Karpas-422 (cell line): ENCODE data around the gene LIMS1. TPM values are rescaled to one million over a fixed set of nuclear protein-coding genes. Genes with fewer than 3 reads are reported as not detected.
"Not testable (repeated sequence)": the region's sequence is repeated elsewhere in the genome, so short reads cannot be mapped to it uniquely, and the experiment has no call there.

ENCODE experiments used
- DNase-seq: peaks from one replicate; pipeline ENCODE4 v3.0.0-alpha.2; 2015
- H2AFZ ChIP-seq: fragments of 200-600 bp; sonication (generic); 2 replicates; pipeline ENCODE4 v1.6.1; 2014; ENCODE audit warnings: antibody characterized with exemption, low read length, mixed read lengths
- H3K27ac ChIP-seq: fragments of 200-600 bp; sonication (generic); 2 replicates; pipeline ENCODE4 v1.5.1; 2014; ENCODE audit warnings: mild to moderate bottlenecking, low read length, moderate library complexity
- H3K27me3 ChIP-seq: fragments of 200-600 bp; sonication (generic); 2 replicates; pipeline ENCODE4 v1.6.1; 2014; ENCODE audit warnings: low read length, mixed read lengths
- H3K36me3 ChIP-seq: fragments of 200-600 bp; sonication (generic); 2 replicates; pipeline ENCODE4 v1.6.1; 2014; ENCODE audit warnings: low read length, mixed read lengths; ENCODE audit not compliant: insufficient read depth
- H3K4me1 ChIP-seq: fragments of 200-600 bp; sonication (generic); 2 replicates; pipeline ENCODE4 v1.6.1; 2014; ENCODE audit warnings: mild to moderate bottlenecking, low read length, mixed read lengths
- H3K4me2 ChIP-seq: fragments of 200-600 bp; sonication (generic); 2 replicates; pipeline ENCODE4 v1.6.1; 2014; ENCODE audit warnings: low read length, low read depth, mild to moderate bottlenecking; ENCODE audit not compliant: poor library complexity, severe bottlenecking
- H3K4me3 ChIP-seq: fragments of 200-600 bp; sonication (generic); 2 replicates; pipeline ENCODE4 v1.5.1; 2014; ENCODE audit warnings: mild to moderate bottlenecking, antibody characterized with exemption, low read length, mixed read lengths
- H3K79me2 ChIP-seq: fragments of 200-600 bp; sonication (generic); 2 replicates; pipeline ENCODE4 v1.6.1; 2014; ENCODE audit warnings: mild to moderate bottlenecking, low read length, mixed read lengths
- H3K9ac ChIP-seq: fragments of 200-600 bp; sonication (generic); 2 replicates; pipeline ENCODE4 v1.6.0; 2014; ENCODE audit warnings: low read length
- H3K9me2 ChIP-seq: fragments of 200-600 bp; sonication (generic), shearing (Covaris generic); replicated peaks from 2 replicates; pipeline ENCODE4 v1.6.0; 2014; ENCODE audit warnings: mild to moderate bottlenecking, low read length, moderate library complexity; ENCODE audit not compliant: insufficient read depth
- H3K9me3 ChIP-seq: fragments of 300-700, 200-600 bp; sonication (generic); 2 replicates; pipeline ENCODE4 v1.6.1; 2014; ENCODE audit warnings: low read length, mixed read lengths
- H4K20me1 ChIP-seq: fragments of 200-600 bp; sonication (generic); 2 replicates; pipeline ENCODE4 v1.6.1; 2014; ENCODE audit warnings: mild to moderate bottlenecking, antibody characterized with exemption, low read length, low read depth; ENCODE audit not compliant: insufficient read depth
- total RNA-seq: library from RNA; depleted of rRNA; stranded (reverse); fragments of >200 nt; shearing (Covaris generic); gene quantifications from 2 replicates; pipeline ENCODE4 v1.2.3, GENCODE V29; 2014; ENCODE audit warnings: low replicate concordance

Gene LIMS1
- total RNA-seq, 1 experiment from 2014 or later, result 9.7 TPM

DNA sequence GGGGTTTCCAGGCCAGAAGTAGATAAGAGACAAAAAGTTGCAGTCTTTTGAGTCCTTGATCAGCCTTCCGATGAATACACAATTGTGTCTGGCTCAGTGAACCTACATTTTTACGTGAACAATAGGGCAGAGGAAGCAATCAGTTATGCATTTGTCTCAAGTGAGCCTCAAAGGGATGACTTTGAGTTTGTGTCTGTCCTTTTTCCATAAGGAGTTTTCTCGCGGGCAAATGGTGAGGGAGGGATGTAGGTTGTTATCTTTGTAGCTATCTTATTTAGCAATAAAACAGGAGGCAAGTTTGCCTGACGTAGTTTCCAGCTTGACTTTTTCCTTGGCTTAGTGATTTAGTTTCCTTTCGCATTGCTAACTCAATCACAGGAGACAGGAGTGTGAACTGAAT is 119.6 kb downstream of the LIMS1 start:
- not testable (repeated sequence) for H3K27ac ChIP-seq, H3K9ac ChIP-seq, DNase-seq, H3K79me2 ChIP-seq, H3K4me2 ChIP-seq, H3K4me1 ChIP-seq, H2AFZ ChIP-seq, H3K9me3 ChIP-seq, H3K4me3 ChIP-seq, H3K36me3 ChIP-seq, H3K9me2 ChIP-seq, H4K20me1 ChIP-seq, H3K27me3 ChIP-seq

DNA sequence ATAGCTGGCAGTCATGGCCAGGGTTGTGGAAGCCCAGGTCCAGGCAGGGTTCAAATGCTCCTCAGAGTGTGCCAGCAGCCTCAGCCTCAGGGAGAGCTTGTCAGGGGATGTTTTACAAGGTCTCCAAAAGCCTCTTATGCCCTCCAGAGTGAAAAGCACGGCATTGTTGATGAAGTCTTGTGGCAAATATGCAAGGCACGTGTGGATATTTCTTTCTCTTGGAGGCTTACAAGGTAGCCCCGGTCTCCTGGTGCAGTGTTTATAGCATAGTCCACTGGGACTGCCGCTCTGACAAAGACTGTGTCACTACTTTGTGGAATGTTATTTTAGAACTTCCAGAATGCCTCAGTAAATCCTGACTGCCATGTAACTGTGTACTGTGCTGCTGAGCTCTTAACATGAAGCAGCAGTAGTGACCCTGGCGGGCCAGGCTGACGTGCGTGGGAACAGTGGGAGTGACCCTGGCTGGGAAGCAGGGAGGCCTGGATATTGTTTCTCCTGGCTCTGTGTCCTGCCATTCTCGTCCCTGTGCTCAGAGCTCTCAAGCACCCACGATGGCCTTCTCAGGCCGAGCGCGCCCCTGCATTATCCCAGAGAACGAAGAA is 120.4 kb downstream of the LIMS1 start:
- not testable (repeated sequence) for H3K9ac ChIP-seq, H3K79me2 ChIP-seq, H2AFZ ChIP-seq, H3K36me3 ChIP-seq, H3K4me3 ChIP-seq, DNase-seq, H4K20me1 ChIP-seq, H3K4me1 ChIP-seq, H3K9me2 ChIP-seq, H3K9me3 ChIP-seq, H3K27ac ChIP-seq, H3K4me2 ChIP-seq, H3K27me3 ChIP-seq

- not testable (repeated sequence) for H3K79me2 ChIP-seq, H3K4me3 ChIP-seq, H3K36me3 ChIP-seq, H4K20me1 ChIP-seq, H3K27ac ChIP-seq, H3K4me2 ChIP-seq, H3K4me1 ChIP-seq, H3K27me3 ChIP-seq, H3K9ac ChIP-seq, H2AFZ ChIP-seq, H3K9me2 ChIP-seq, H3K9me3 ChIP-seq, DNase-seq
Observed at GRCh38 chr2:108655270-108655669, 121.0 kb downstream of the LIMS1 start.

- H3K9ac ChIP-seq, H3K9me2 ChIP-seq, H4K20me1 ChIP-seq, H3K4me3 ChIP-seq, H3K27ac ChIP-seq, H3K36me3 ChIP-seq, H3K4me1 ChIP-seq, H3K79me2 ChIP-seq, H2AFZ ChIP-seq, H3K4me2 ChIP-seq, H3K9me3 ChIP-seq, H3K27me3 ChIP-seq, DNase-seq: not testable (repeated sequence)
Observed at GRCh38 chr2:108656282-108656681, 122.0 kb downstream of the LIMS1 start.

- not testable (repeated sequence) for H3K27ac ChIP-seq, H4K20me1 ChIP-seq, H2AFZ ChIP-seq, H3K36me3 ChIP-seq, H3K4me2 ChIP-seq, H3K79me2 ChIP-seq, H3K9ac ChIP-seq, H3K27me3 ChIP-seq, DNase-seq, H3K4me3 ChIP-seq, H3K9me3 ChIP-seq, H3K4me1 ChIP-seq, H3K9me2 ChIP-seq
Observed at GRCh38 chr2:108657517-108657916, 123.2 kb downstream of the LIMS1 start.

DNA sequence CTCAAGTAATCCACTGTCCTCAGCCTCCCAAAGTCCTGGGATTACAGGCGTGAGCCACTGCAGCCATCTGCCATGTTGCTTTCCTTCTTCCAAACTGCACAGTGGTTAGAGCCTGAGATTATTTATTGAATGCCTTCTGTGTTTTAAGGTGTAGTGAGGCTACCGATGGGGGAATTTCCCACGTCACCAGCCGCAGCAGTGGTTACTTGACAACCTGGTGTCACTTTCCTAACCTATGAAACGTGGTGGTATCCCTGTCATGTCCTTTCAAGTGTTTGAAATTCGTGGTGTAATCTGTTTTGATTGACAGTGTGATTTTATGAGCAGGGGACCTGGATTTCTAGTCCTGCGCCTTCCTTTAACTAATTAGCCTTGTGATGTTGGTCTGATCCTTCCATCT is 124.3 kb downstream of the LIMS1 start:
- not testable (repeated sequence) for H3K4me2 ChIP-seq, H3K36me3 ChIP-seq, H3K9me3 ChIP-seq, H3K27ac ChIP-seq, H3K27me3 ChIP-seq, H3K9me2 ChIP-seq, H4K20me1 ChIP-seq, H3K79me2 ChIP-seq, H3K4me3 ChIP-seq, H2AFZ ChIP-seq, H3K4me1 ChIP-seq, DNase-seq, H3K9ac ChIP-seq

DNA sequence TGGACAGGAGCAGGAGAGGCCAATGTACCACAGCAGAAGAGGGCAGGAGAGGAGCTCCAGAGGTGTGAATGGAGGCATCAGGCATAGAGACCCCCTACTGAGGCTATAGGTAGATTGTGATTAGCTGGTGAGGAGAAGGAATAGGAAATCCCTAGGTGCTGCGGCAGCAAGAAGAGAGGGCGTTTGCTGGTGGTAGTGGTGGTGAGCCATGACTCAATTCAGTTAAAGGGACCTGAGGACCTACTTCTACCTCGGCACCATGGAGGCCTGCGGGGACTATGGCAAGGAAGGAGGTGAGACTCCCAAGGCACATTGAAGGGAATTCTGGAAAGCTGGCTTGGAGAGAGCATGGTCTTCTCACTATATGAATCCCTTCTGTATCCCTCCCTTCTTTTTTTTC is 127.2 kb downstream of the LIMS1 start:
- H3K4me1 ChIP-seq, H3K27ac ChIP-seq, H3K9me3 ChIP-seq, H2AFZ ChIP-seq, H3K27me3 ChIP-seq, H3K9me2 ChIP-seq, H4K20me1 ChIP-seq, H3K4me3 ChIP-seq, H3K36me3 ChIP-seq, H3K4me2 ChIP-seq, DNase-seq, H3K9ac ChIP-seq, H3K79me2 ChIP-seq: not testable (repeated sequence)

DNA sequence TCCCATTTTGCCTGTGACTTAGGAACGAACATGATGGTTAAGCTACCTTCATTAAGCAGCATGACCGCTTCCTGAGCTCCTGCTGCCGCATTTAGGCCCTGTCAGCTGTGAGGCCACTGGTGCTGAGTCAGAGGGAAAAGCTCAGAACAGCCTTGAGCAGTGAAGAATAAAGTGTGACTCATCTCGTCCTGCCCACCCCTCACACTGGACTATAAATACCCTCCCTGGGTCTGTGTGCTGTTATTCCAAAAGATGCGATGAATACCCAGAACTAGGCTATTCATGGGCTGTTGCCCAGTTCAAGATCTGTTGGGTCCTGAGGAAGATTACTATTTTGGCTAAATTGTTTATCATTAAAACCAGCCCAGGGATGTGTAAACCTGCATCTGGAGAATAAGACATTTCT is 127.9 kb downstream of the LIMS1 start:
- H3K27ac ChIP-seq, H3K4me1 ChIP-seq, DNase-seq, H2AFZ ChIP-seq, H3K9me3 ChIP-seq, H3K9ac ChIP-seq, H3K27me3 ChIP-seq, H3K79me2 ChIP-seq, H3K4me2 ChIP-seq, H3K36me3 ChIP-seq, H3K4me3 ChIP-seq, H3K9me2 ChIP-seq, H4K20me1 ChIP-seq: not testable (repeated sequence)

GRCh38 chr2:108663346-108663745 is 129.1 kb downstream of the LIMS1 start:
- H3K9me2 ChIP-seq, H3K4me2 ChIP-seq, DNase-seq, H3K4me3 ChIP-seq, H4K20me1 ChIP-seq, H3K27me3 ChIP-seq, H3K9me3 ChIP-seq, H2AFZ ChIP-seq, H3K9ac ChIP-seq, H3K27ac ChIP-seq, H3K4me1 ChIP-seq, H3K36me3 ChIP-seq, H3K79me2 ChIP-seq: not testable (repeated sequence)
